IMR-90 (cell line): ENCODE data around the gene PTPRCAP. TPM values are rescaled to one million over a fixed set of nuclear protein-coding genes. Genes with fewer than 3 reads are reported as not detected.

Experiments used
- ATAC-seq: fragments of 200-7000 bp; cut with Tn5 transposase; 2 replicates; pipeline ENCODE4 v1.9.1; 2020; ENCODE audit warnings: low read depth, mild to moderate bottlenecking, moderate library complexity
- BruUV-seq: library from RNA; stranded (reverse); fragments of 400-500 nt; replicated peaks from 2 replicates; lab custom pipeline; 2021; lab: Mats Ljungman, UMichigan
- CTCF ChIA-PET: fragments of 300-600 bp; formaldehyde crosslinking; extraction: SDS; loops from one replicate; lab custom pipeline; 2021; ENCODE audit warnings: antibody characterized with exemption; lab: Yijun Ruan, JAX
- POLR2A ChIA-PET: fragments of 300-600 bp; sonication (Branson Sonifier 250); formaldehyde crosslinking; loops from one replicate; lab custom pipeline; 2022; ENCODE audit warnings: antibody characterized with exemption; ENCODE audit not compliant: unreplicated experiment; lab: Charles Lee
- DNase-seq: peaks from one replicate; pipeline ENCODE4 v3.0.0; 2013
- H2AFZ ChIP-seq: replicated peaks from 2 replicates; pipeline ENCODE3; 2013; ENCODE audit warnings: low read length, mild to moderate bottlenecking; ENCODE audit not compliant: poor library complexity
- H2AK5ac ChIP-seq: 2 replicates; pipeline ENCODE4 v1.6.1; 2013; ENCODE audit warnings: low read depth, low read length, inconsistent platforms
- H2AK9ac ChIP-seq: replicated peaks from 2 replicates; pipeline ENCODE3; 2013; ENCODE audit warnings: mild to moderate bottlenecking, low read depth, low read length, moderate library complexity; ENCODE audit not compliant: poor library complexity
- H2BK120ac ChIP-seq: 2 replicates; pipeline ENCODE4 v1.6.1; 2013; ENCODE audit warnings: low read depth, low read length, inconsistent platforms
- H2BK15ac ChIP-seq: 3 replicates; pipeline ENCODE4 v1.6.1; 2013; ENCODE audit warnings: low read depth, low read length, inconsistent platforms
- H2BK20ac ChIP-seq: 2 replicates; pipeline ENCODE4 v1.6.1; 2013; ENCODE audit warnings: low read depth, mild to moderate bottlenecking, inconsistent platforms, low read length, moderate library complexity
- H2BK5ac ChIP-seq: 2 replicates; pipeline ENCODE4 v1.6.1; 2013; ENCODE audit warnings: mild to moderate bottlenecking, low read depth, low read length, inconsistent platforms; ENCODE audit not compliant: poor library complexity, severe bottlenecking
- H3K14ac ChIP-seq: replicated peaks from 2 replicates; pipeline ENCODE4 v1.6.1; 2013; ENCODE audit warnings: low read depth, low read length, inconsistent platforms
- H3K18ac ChIP-seq: 2 replicates; pipeline ENCODE4 v1.6.1; 2013; ENCODE audit warnings: low read depth, low read length, control low read depth
- H3K23ac ChIP-seq: 2 replicates; pipeline ENCODE4 v1.6.1; 2013; ENCODE audit warnings: low read depth, low read length, inconsistent platforms
- H3K27ac ChIP-seq: 2 replicates; pipeline ENCODE4 v1.5.1; 2013; ENCODE audit warnings: mild to moderate bottlenecking, control low read depth, low read length; ENCODE audit not compliant: insufficient read depth
- H3K27me3 ChIP-seq: 2 replicates; pipeline ENCODE4 v1.6.1; 2013; ENCODE audit warnings: low read length; ENCODE audit not compliant: control insufficient read depth, insufficient read depth
- H3K36me3 ChIP-seq: 2 replicates; pipeline ENCODE4 v1.6.1; 2013; ENCODE audit warnings: low read length, mixed read lengths; ENCODE audit not compliant: control insufficient read depth, insufficient read depth
- H3K4ac ChIP-seq: 2 replicates; pipeline ENCODE4 v1.6.1; 2013; ENCODE audit warnings: low read depth, low read length, inconsistent platforms
- H3K4me1 ChIP-seq: 2 replicates; pipeline ENCODE4 v1.6.1; 2013; ENCODE audit warnings: low read length, mixed read lengths; ENCODE audit not compliant: control insufficient read depth, insufficient read depth
- H3K4me2 ChIP-seq: 2 replicates; pipeline ENCODE4 v1.6.1; 2013; ENCODE audit warnings: low read depth, mild to moderate bottlenecking, control low read depth, low read length, moderate library complexity
- H3K4me3 ChIP-seq: 2 replicates; pipeline ENCODE4 v1.5.1; 2013; ENCODE audit warnings: low read depth, mild to moderate bottlenecking, control low read depth, low read length, moderate library complexity; ENCODE audit not compliant: insufficient read depth
- H3K56ac ChIP-seq: 2 replicates; pipeline ENCODE4 v1.6.1; 2013; ENCODE audit warnings: low read length, inconsistent platforms; ENCODE audit not compliant: insufficient read depth; ENCODE audit errors: extremely low read depth
- H3K79me1 ChIP-seq, 2 experiments: 2 replicates each; pipeline ENCODE4 v1.6.1; 2013; ENCODE audit warnings: low read length in 2 of 2, inconsistent platforms in 1 of 2, low read depth in 1 of 2
- H3K9ac ChIP-seq: 2 replicates; pipeline ENCODE4 v1.6.1; 2013; ENCODE audit warnings: low read depth, low read length, control low read depth
- H3K9me1 ChIP-seq: 2 replicates; pipeline ENCODE4 v1.6.1; 2013; ENCODE audit warnings: low read length, inconsistent platforms; ENCODE audit not compliant: insufficient read depth
- H3K9me3 ChIP-seq: 2 replicates; pipeline ENCODE4 v1.6.1; 2013; ENCODE audit warnings: low read length; ENCODE audit not compliant: control insufficient read depth, insufficient read depth
- H4K20me1 ChIP-seq: 2 replicates; pipeline ENCODE4 v1.6.1; 2013; ENCODE audit warnings: low read length, inconsistent platforms; ENCODE audit not compliant: insufficient read depth
- H4K5ac ChIP-seq: 2 replicates; pipeline ENCODE4 v1.6.1; 2013; ENCODE audit warnings: mild to moderate bottlenecking, low read depth, low read length, control low read depth
- H4K8ac ChIP-seq, 2 experiments: 2 replicates each; pipeline ENCODE4 v1.6.1; 2013; ENCODE audit warnings: low read depth in 2 of 2, low read length in 2 of 2, control low read depth in 1 of 2, inconsistent platforms in 1 of 2
- H4K91ac ChIP-seq: 2 replicates; pipeline ENCODE4 v1.6.1; 2013; ENCODE audit warnings: low read depth, low read length, inconsistent platforms; ENCODE audit not compliant: insufficient read depth
- BHLHE40 ChIP-seq: fragments of 150-350 bp; IDR thresholded peaks from 2 replicates; pipeline ENCODE4 v1.6.1; 2016; ENCODE audit warnings: mild to moderate bottlenecking, low read depth, low read length
- CHD1 ChIP-seq: IDR thresholded peaks from 2 replicates; pipeline ENCODE4 v1.6.1; 2012; ENCODE audit warnings: low read depth, low read length, improper control_type of control experiment
- FOS ChIP-seq: fragments of 150-350 bp; IDR thresholded peaks from 2 replicates; pipeline ENCODE4 v1.6.1; 2016; ENCODE audit warnings: low read depth, low read length
- MAFK ChIP-seq: IDR thresholded peaks from 2 replicates; pipeline ENCODE4 v1.6.1; 2012; ENCODE audit warnings: low read depth, low read length, improper control_type of control experiment
- MAZ ChIP-seq: IDR thresholded peaks from 2 replicates; pipeline ENCODE4 v1.6.1; 2012; ENCODE audit warnings: low read depth, mild to moderate bottlenecking, low read length, improper control_type of control experiment, moderate library complexity, borderline replicate concordance
- MXI1 ChIP-seq: IDR thresholded peaks from 2 replicates; pipeline ENCODE4 v1.6.1; 2012; ENCODE audit warnings: low read depth, mild to moderate bottlenecking, low read length, moderate library complexity, borderline replicate concordance
- NFE2L2 ChIP-seq: fragments of 150-350 bp; IDR thresholded peaks from 2 replicates; pipeline ENCODE4 v1.6.1; 2016; ENCODE audit warnings: low read depth, mild to moderate bottlenecking, low read length
- POLR2A ChIP-seq: IDR thresholded peaks from 2 replicates; pipeline ENCODE4 v1.6.1; 2012; ENCODE audit warnings: mild to moderate bottlenecking, low read depth, low read length
- RAD21 ChIP-seq: IDR thresholded peaks from 2 replicates; pipeline ENCODE4 v1.6.1; 2012; ENCODE audit warnings: low read length, improper control_type of control experiment
- RCOR1 ChIP-seq: IDR thresholded peaks from 2 replicates; pipeline ENCODE4 v1.6.1; 2012; ENCODE audit warnings: mild to moderate bottlenecking, low read length, improper control_type of control experiment; ENCODE audit not compliant: insufficient replicate concordance
- RFX5 ChIP-seq: IDR thresholded peaks from 2 replicates; pipeline ENCODE4 v1.8.0; 2012; ENCODE audit warnings: low read depth, mild to moderate bottlenecking, low read length, moderate library complexity
- SMC3 ChIP-seq: fragments of 150-350 bp; IDR thresholded peaks from 2 replicates; pipeline ENCODE4 v1.6.1; 2016; ENCODE audit warnings: low read depth, mild to moderate bottlenecking, antibody characterized with exemption, low read length, moderate library complexity
- WGBS, 2 experiments: methylation state at CpG; one replicate each; pipeline versions ENCODE4 v1.1.5 to v1.1.7; 2013; ENCODE audit warnings: missing lambda C conversion rate in 2 of 2; ENCODE audit not compliant: insufficient read length in 1 of 2; ENCODE audit errors: extremely low coverage in 2 of 2; 5-methylcytosine and 5-hydroxymethylcytosine counted together
- dilution Hi-C: fragments of 300-500 bp; cut with HindIII; formaldehyde crosslinking; loops from one replicate; pipeline ENCODE4 v1.14.3; 2018; ENCODE audit warnings: low sequenced_read_pairs; ENCODE audit not compliant: unreplicated experiment
- in situ Hi-C: fragments of 300-500 bp; cut with MboI; formaldehyde crosslinking; loops from 3 replicates; pipeline ENCODE4 v1.14.3; 2019; ENCODE audit warnings: low sequenced_read_pairs, inconsistent platforms, mixed read lengths
- intact Hi-C: fragments of 100-400 bp; cut with micrococcal nuclease; formaldehyde crosslinking; loops from 2 replicates; pipeline ENCODE4 v1.10.0; 2022
- polyA plus RNA-seq, 3 experiments: library from polyadenylated mRNA; depleted of rRNA; stranded (reverse); fragments of >200 nt; gene quantifications; 2 replicates each; pipeline ENCODE4 v1.2.3, GENCODE V29; 2012; ENCODE audit warnings: low replicate concordance in 1 of 3
- total RNA-seq: library from RNA; depleted of rRNA; stranded (reverse); fragments of >200 nt; gene quantifications from 2 replicates; pipeline ENCODE4 v1.2.3, GENCODE V29; 2012
- TF ChIP-seq, protein P1 (sequence below): fragments of 150-350 bp; IDR thresholded peaks from 2 replicates; pipeline ENCODE4 v1.6.1; 2017; ENCODE audit warnings: mild to moderate bottlenecking, antibody characterized with exemption, low read length, low read depth
- TF ChIP-seq, protein P2 (sequence below): fragments of 150-350 bp; IDR thresholded peaks from 2 replicates; pipeline ENCODE4 v1.6.1; 2016; ENCODE audit warnings: low read depth, mild to moderate bottlenecking, low read length, moderate library complexity, borderline replicate concordance
- TF ChIP-seq, protein P3 (sequence below): conservative IDR thresholded peaks from 2 replicates; pipeline ENCODE4 v1.5.1; 2012; ENCODE audit warnings: mild to moderate bottlenecking, low read depth, low read length, improper control_type of control experiment

PTPRCAP gene
- total and polyA plus RNA-seq, 2 of the 4 experiments (the other 2 are of a cell fraction) = 0.24 TPM; not detected in 1

DNA sequence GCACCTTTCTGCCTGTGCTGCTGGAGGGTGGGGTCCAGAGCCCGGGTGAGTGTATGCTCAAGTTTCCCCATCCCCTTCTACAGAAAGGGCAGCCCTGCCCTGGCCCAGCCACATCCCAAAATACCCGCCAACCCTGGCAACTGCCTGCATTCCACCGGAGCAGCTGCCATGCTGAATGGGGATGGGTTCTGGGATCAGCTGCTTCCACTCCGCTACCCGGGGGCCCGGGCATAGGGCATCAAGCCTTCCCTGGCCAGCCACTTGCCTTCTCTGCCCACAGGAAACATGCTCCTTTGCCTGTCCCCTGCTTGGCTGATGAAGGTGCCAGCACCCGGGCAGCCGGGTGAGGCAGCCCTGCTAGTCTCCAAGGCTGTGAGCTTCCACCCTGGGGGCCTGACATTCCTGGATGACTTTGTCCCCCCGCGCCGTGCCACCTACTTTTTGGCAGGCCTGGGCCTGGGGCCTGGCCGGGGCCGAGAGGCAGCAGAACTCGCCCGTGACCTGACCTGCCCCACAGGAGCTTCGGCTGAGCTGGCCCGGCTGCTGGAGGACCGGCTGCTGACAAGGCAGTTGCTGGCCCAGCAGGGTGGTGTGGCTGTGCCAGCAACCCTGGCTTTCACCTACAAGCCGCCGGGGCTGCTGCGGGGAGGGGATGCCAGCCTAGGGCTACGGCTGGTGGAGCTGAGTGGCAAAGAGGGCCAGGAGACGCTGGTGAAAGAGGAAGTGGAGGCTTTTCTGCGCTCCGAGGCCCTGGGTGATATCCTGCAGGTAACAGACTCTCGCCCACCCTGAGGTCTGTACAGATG lies 18.8 kb downstream of the PTPRCAP start:
- dilution Hi-C loops = no loop called here
- no peak overlapping the region for H2BK120ac ChIP-seq
- H4K5ac ChIP-seq = no peak overlapping the region
- no peaks in the 10 kb centered on the region for H4K20me1 ChIP-seq
- WGBS, 2 experiments = 80% methylated on average over 10 of the region's 26 CpGs; no CpG with 5 or more reads in 1 of the 2 experiments
- H3K27me3 ChIP-seq = peaks cover 6% of the 10 kb centered on the region
- no peaks in the 10 kb centered on the region for H3K9me3 ChIP-seq
- no peaks in the 10 kb centered on the region for H3K36me3 ChIP-seq
- no peak overlapping the region for H3K14ac ChIP-seq
- H3K4me2 ChIP-seq = no peak overlapping the region
- DNase-seq (no peak), ATAC-seq (no peak)
- H3K9ac ChIP-seq = no peak overlapping the region
- no peak overlapping the region for H3K27ac ChIP-seq
- H4K91ac ChIP-seq = no peak overlapping the region
- H3K18ac ChIP-seq = no peak overlapping the region
- H3K79me1 ChIP-seq = no peaks in the 10 kb centered on the region
- no peak overlapping the region for H3K56ac ChIP-seq
- TF ChIP-seq CHD1 = no peak
- no peak for TF ChIP-seq MAFK
- TF ChIP-seq MXI1 = no peak
- TF ChIP-seq, protein P1, sequence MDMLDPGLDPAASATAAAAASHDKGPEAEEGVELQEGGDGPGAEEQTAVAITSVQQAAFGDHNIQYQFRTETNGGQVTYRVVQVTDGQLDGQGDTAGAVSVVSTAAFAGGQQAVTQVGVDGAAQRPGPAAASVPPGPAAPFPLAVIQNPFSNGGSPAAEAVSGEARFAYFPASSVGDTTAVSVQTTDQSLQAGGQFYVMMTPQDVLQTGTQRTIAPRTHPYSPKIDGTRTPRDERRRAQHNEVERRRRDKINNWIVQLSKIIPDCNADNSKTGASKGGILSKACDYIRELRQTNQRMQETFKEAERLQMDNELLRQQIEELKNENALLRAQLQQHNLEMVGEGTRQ = no peak
- TF ChIP-seq SMC3 = no peak
- no peak for TF ChIP-seq RAD21
- no peak for TF ChIP-seq RFX5
- TF ChIP-seq NFE2L2 = no peak
- TF ChIP-seq, protein P2, sequence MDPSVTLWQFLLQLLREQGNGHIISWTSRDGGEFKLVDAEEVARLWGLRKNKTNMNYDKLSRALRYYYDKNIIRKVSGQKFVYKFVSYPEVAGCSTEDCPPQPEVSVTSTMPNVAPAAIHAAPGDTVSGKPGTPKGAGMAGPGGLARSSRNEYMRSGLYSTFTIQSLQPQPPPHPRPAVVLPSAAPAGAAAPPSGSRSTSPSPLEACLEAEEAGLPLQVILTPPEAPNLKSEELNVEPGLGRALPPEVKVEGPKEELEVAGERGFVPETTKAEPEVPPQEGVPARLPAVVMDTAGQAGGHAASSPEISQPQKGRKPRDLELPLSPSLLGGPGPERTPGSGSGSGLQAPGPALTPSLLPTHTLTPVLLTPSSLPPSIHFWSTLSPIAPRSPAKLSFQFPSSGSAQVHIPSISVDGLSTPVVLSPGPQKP = no peak
- TF ChIP-seq, protein P3, sequence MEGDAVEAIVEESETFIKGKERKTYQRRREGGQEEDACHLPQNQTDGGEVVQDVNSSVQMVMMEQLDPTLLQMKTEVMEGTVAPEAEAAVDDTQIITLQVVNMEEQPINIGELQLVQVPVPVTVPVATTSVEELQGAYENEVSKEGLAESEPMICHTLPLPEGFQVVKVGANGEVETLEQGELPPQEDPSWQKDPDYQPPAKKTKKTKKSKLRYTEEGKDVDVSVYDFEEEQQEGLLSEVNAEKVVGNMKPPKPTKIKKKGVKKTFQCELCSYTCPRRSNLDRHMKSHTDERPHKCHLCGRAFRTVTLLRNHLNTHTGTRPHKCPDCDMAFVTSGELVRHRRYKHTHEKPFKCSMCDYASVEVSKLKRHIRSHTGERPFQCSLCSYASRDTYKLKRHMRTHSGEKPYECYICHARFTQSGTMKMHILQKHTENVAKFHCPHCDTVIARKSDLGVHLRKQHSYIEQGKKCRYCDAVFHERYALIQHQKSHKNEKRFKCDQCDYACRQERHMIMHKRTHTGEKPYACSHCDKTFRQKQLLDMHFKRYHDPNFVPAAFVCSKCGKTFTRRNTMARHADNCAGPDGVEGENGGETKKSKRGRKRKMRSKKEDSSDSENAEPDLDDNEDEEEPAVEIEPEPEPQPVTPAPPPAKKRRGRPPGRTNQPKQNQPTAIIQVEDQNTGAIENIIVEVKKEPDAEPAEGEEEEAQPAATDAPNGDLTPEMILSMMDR = no peak
- TF ChIP-seq BHLHE40 = no peak
- no peak for TF ChIP-seq MAZ
- TF ChIP-seq FOS = no peak
- TF ChIP-seq RCOR1 = no peak
- TF ChIP-seq POLR2A = no peak
- ChIA-PET POLR2A (no interaction called here), CTCF (interaction anchor here (0.5 kb wide), 1 partner anchor 60 kb away, joined by 3 read pairs; no protein-coding TSS in a partner anchor)
- peak overlapping the region; percentile 76 for H2AK9ac ChIP-seq
- no peak overlapping the region for H2AFZ ChIP-seq
- no peak overlapping the region for H3K4ac ChIP-seq
- in situ Hi-C loops = no loop called here
- H3K4me1 ChIP-seq = peaks cover 5% of the 10 kb centered on the region; the same call in 1 of the 2 replicates
- H2AK5ac ChIP-seq = no peak overlapping the region
- H3K4me3 ChIP-seq = no peak overlapping the region
- no peak overlapping the region for H2BK15ac ChIP-seq
- H2BK20ac ChIP-seq = no peak overlapping the region
- H4K8ac ChIP-seq = no peak overlapping the region
- no peaks in the 10 kb centered on the region for H3K9me1 ChIP-seq
- H3K23ac ChIP-seq = no peak overlapping the region
- BruUV-seq = no TSS peak
- no peak overlapping the region for H2BK5ac ChIP-seq
- intact Hi-C loops = no loop called here
